Adrenal gland (tissue), 12 donors: Measurements from ENCODE around the gene GTPBP1. TPM values are rescaled to one million over a fixed set of nuclear protein-coding genes. Genes with fewer than 3 reads are reported as not detected.

Experiments
- DNase-seq, 7 donors: peaks; one replicate each; pipeline ENCODE4 v3.0.0-alpha.2; 2019 to 2020
- H3K27ac ChIP-seq, 5 donors: fragments of 200-600 bp; sonication (generic) in 4 of 5; 1 replicate in 3 of 5; 2 replicates in 2 of 5; pipeline versions ENCODE4 v1.5.1 to v1.8.0; 2016 to 2020; ENCODE audit warnings: mild to moderate bottlenecking in 1 of 5
- H3K27me3 ChIP-seq: fragments of 200-600 bp; 2 replicates; pipeline ENCODE4 v1.8.0; 2021
- H3K36me3 ChIP-seq, 2 donors: fragments of 200-600 bp; replicated peaks in 1 of 2; 1 replicate in 1 of 2; 2 replicates in 1 of 2; pipeline versions ENCODE4 v1.5.1 to v1.8.0; 2018 to 2022
- H3K4me1 ChIP-seq, 2 donors: fragments of 200-600 bp; replicated peaks in 1 of 2; 1 replicate in 1 of 2; 2 replicates in 1 of 2; pipeline versions ENCODE4 v1.5.1 to v1.8.0; 2018 to 2021
- H3K4me3 ChIP-seq, 4 donors: fragments of 200-600 bp; sonication (generic) in 3 of 4; one replicate each; pipeline ENCODE4 v1.5.1; 2016 to 2018
- H3K9me3 ChIP-seq, 3 donors: fragments of 200-600 bp; sonication (generic) in 1 of 3; replicated peaks in 1 of 3; 1 replicate in 2 of 3; 2 replicates in 1 of 3; pipeline versions ENCODE4 v1.5.1 to v1.8.0; 2016 to 2021
- POLR2A ChIP-seq, 2 donors: fragments of 450-650 bp; IDR thresholded peaks; one replicate each; pipeline ENCODE4 v1.6.1; 2017; ENCODE audit warnings: antibody characterized with exemption in 2 of 2, mild to moderate bottlenecking in 2 of 2, moderate library complexity in 1 of 2
- WGBS, 4 donors: extraction: QIAGEN DNeasy Blood & Tissue Kit in 2 of 4; methylation state at CpG; one replicate each; pipeline versions ENCODE4 v1.1.5 to v1.1.7; 2013 to 2017; 5-methylcytosine and 5-hydroxymethylcytosine counted together
- intact Hi-C, 2 donors: fragments of 100-400 bp; cut with DNase I; formaldehyde crosslinking; loops; one replicate each; pipeline versions ENCODE4 v1.14.1 to v1.15.0; 2022 to 2023
- polyA plus RNA-seq, 3 donors: library from polyadenylated mRNA; stranded (reverse); fragments of 200-250 nt in 2 of 3; fragments of 350-450 nt in 1 of 3; fragmentation: Illumina TruSeq in 1 of 3; extraction: RNeasy Lipid Tissue Mini Kit (QIAGEN cat#74804) in 1 of 3; gene quantifications; one replicate each; pipeline ENCODE4 v1.2.3, GENCODE V29; 2013 to 2014
- small RNA-seq, 2 donors: library from RNA; depleted of rRNA; stranded (forward); fragments of <200 nt; gene quantifications; one replicate each; pipeline ENCODE3, GENCODE V24; 2016
- total RNA-seq, 9 donors: library from RNA; depleted of rRNA in 4 of 9; stranded (reverse); fragments of >200 nt in 4 of 9; fragments of 120-200 nt in 1 of 9; fragmentation: NEBNext Ultra II Directional in 1 of 9; extraction: Animal tissue kit (Norgen Biotek cat#: 25700) in 1 of 9; gene quantifications; one replicate each; pipeline versions ENCODE4 v1.1.0 to v1.2.4, GENCODE V29; 2013 to 2023
- TF ChIP-seq, protein P1 (sequence below), 6 experiments: fragments of 450-650 bp in 4 of 6; fragments of 200-600 bp in 2 of 6; sonication (generic) in 1 of 6; IDR thresholded peaks; 1 replicate in 5 of 6; 2 replicates in 1 of 6; pipeline versions ENCODE4 v1.5.1 to v1.8.0; 2016 to 2021; ENCODE audit warnings: antibody characterized with exemption in 6 of 6, mild to moderate bottlenecking in 2 of 6, moderate library complexity in 1 of 6
- donor health status: healthy with polysubstance abuse.
- donor health status: Bipolar disorder and iron deficiency.
- donor health status: DM: yes; HTN: yes; CAD: no.
- donor health status: DM: no; HTN: no; CAD: no.
- donor health status: DM: no; HTN: no; CAD: no.
- donor health status: DM: yes; HTN: yes; CAD: no.

Gene GTPBP1
- total and polyA plus RNA-seq, 12 donors = 14.0 to 56.9 (median 37.0) TPM

DNA sequence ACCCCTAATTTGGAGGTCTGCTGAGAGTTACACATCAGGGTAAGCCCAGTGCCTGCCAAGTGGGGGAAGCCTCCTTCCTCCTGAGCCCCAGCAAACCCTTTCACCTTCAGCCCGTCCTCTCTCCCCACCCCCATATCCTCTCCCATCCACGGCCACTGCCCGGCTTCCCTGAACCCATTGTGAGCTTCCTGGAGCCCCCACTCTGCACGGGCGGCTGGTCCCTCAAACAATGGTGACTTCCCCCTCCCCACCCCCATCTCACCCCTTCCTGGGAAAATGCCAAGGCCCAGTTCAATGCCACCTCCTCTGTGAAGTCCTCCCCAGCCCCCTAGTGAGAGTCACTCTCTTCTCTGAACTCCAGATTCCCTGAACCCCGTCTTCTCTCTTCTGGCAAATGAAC, 70.3 kb downstream of the GTPBP1 start:
- DNase-seq = no peak
- no peak overlapping the region for H3K4me3 ChIP-seq
- no peaks in the 10 kb centered on the region for H3K9me3 ChIP-seq
- WGBS, 4 donors = 58 to 71% (median 60%) methylated on average over 6 of the region's 6 CpGs
- no peaks in the 10 kb centered on the region for H3K4me1 ChIP-seq
- peaks cover 0 to 5% of the 10 kb centered on the region in 2 donors for H3K36me3 ChIP-seq
- no peak for TF ChIP-seq POLR2A (IDR thresholded peaks at IDR 0.05)
- TF ChIP-seq, protein P1, sequence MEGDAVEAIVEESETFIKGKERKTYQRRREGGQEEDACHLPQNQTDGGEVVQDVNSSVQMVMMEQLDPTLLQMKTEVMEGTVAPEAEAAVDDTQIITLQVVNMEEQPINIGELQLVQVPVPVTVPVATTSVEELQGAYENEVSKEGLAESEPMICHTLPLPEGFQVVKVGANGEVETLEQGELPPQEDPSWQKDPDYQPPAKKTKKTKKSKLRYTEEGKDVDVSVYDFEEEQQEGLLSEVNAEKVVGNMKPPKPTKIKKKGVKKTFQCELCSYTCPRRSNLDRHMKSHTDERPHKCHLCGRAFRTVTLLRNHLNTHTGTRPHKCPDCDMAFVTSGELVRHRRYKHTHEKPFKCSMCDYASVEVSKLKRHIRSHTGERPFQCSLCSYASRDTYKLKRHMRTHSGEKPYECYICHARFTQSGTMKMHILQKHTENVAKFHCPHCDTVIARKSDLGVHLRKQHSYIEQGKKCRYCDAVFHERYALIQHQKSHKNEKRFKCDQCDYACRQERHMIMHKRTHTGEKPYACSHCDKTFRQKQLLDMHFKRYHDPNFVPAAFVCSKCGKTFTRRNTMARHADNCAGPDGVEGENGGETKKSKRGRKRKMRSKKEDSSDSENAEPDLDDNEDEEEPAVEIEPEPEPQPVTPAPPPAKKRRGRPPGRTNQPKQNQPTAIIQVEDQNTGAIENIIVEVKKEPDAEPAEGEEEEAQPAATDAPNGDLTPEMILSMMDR (IDR thresholded peaks at IDR 0.05) = no peak
- no peaks in the 10 kb centered on the region for H3K27me3 ChIP-seq
- no peak overlapping the region for H3K27ac ChIP-seq
- intact Hi-C loops = loop anchor here (10.0 kb wide), 3 partner anchors 69 to 229 kb away; partner anchors contain the start of gene NPTXR (in 1 of the 2)

DNA sequence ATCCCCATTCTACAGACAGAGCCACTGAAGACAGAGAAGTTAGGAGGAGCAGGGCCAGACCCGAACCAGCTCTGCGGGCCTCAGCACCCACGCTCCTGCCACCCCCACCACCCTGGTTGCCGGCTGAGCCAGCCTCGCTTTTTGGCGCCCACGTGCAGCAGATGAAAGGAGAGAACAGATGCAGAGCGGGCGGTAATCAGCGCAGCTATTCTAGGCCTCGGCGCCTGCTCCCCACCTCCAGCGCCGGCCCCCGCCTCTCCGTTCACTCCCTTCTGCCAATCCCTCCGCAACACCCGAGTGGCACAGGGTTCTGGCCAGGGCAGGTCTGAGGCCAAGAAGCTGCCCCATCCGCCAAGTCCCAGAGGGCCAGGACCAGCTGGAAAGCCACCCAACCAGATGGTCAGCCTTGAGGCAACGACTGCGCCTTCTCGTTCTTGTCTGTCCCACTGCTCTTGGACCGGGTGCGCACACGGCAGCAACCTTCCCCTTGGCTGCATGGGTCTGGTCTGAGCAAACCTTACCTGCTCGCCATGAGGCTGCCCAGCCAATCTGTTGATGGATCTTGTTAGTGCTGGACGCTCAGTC, 71.4 kb downstream of the GTPBP1 start:
- intact Hi-C loops = loop anchor here (10.0 kb wide), 3 partner anchors 68 to 228 kb away; partner anchors contain the start of gene NPTXR (in 1 of the 2)
- WGBS, 4 donors = 91 to 96% (median 95%) methylated on average over 19 to 27 of the region's 27 CpGs
- DNase-seq = no peak
- no peak overlapping the region for H3K27ac ChIP-seq
- no peaks in the 10 kb centered on the region for H3K4me1 ChIP-seq
- TF ChIP-seq, protein P1 (IDR thresholded peaks at IDR 0.05) = no peak
- TF ChIP-seq POLR2A (IDR thresholded peaks at IDR 0.05) = no peak
- H3K36me3 ChIP-seq = peaks cover 0 to 6% of the 10 kb centered on the region in 2 donors
- H3K4me3 ChIP-seq = no peak overlapping the region
- no peaks in the 10 kb centered on the region for H3K9me3 ChIP-seq
- H3K27me3 ChIP-seq = no peaks in the 10 kb centered on the region

DNA sequence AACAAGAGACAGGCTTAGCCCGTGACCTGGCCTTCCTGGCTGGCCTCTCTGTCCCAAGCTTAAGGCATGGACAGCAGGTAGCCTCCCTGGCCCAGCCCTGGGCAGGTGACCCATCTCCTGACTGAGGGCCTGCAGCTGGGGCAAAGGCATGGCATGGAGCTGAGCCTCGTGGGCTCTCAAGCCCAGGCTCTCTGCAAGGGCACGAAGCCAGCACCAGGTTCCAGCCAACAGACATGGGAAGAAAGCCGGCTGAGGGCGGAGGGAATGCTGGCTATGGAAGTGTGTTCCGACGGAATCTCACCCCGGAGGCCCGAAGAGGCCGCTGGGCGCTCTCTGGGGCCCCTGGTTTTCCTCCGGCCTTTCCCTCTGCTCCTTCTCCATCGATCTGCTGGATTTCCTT, 75.3 kb downstream of the GTPBP1 start:
- intact Hi-C loops = no loop called here
- H3K27me3 ChIP-seq = no peaks in the 10 kb centered on the region
- no peak overlapping the region for H3K27ac ChIP-seq
- no peak for DNase-seq
- peaks cover 9 to 17% of the 10 kb centered on the region in 2 donors for H3K4me1 ChIP-seq
- WGBS, 4 donors = 90 to 96% (median 94%) methylated on average over 12 to 13 of the region's 13 CpGs
- peaks cover 0 to 6% of the 10 kb centered on the region in 2 donors for H3K36me3 ChIP-seq
- TF ChIP-seq, protein P1 (IDR thresholded peaks at IDR 0.05) = no peak
- no peak for TF ChIP-seq POLR2A (IDR thresholded peaks at IDR 0.05)
- no peak overlapping the region for H3K4me3 ChIP-seq
- no peaks in the 10 kb centered on the region for H3K9me3 ChIP-seq

DNA sequence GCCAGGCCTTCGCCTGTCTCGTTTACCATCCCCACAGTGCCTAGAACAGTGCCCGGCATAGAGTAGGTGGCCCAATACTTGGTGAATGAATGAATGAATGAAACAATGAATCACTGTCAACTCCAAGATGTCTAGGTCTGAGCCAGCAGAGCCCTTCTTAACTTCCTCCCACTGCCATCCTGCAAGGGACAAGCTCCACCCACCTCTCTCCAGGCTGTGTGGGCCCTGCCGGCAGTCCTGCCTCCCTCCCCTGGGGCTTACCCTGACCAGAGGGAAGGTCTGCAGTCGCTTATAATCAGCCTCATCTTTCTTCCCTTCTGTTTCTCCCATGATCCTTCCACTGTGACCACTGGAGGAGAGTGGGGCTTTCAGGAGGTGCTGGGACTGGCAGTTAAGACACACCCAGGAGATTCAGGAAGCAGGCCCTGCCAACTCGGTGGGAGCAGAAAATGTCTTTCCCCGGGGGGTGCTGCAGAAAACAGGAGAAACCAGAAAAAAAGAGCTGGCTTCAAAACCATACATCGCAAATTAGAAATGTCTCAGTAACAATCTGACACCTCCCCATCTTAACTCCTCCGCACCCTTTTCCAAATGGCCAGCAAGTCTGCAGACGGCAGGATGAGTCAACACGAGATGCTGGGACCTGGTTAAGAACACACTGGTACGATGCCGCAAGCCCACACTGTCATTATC, 76.8 kb downstream of the GTPBP1 start:
- Histone ChIP-seq H3K4me3 (no peak overlapping the region), H3K27ac (no peak overlapping the region), H3K4me1 (peaks cover 22 to 32% of the 10 kb centered on the region in 2 donors), H3K9me3 (no peaks in the 10 kb centered on the region), H3K27me3 (no peaks in the 10 kb centered on the region), H3K36me3 (peaks cover 0 to 6% of the 10 kb centered on the region in 2 donors)
- WGBS, 4 donors = 73 to 77% (median 75%) methylated on average over 13 of the region's 13 CpGs
- no peak for TF ChIP-seq POLR2A (IDR thresholded peaks at IDR 0.05)
- TF ChIP-seq, protein P1 (IDR thresholded peaks at IDR 0.05) = no peak
- intact Hi-C loops = no loop called here
- DNase-seq = no peak

Small RNAs within 50 kb of the gene (small RNA-seq; reads per million reads assigned to genes)
- 0 reads per million in 2 donors for gene AL021707.8

Other genes with a start within 250 kb of the GTPBP1 start
- gene KDELR3, start 237.8 kb upstream of the GTPBP1 start, total RNA-seq = 10 to 100 TPM in 3 of 9 donors, 1 to 10 TPM in 6; 3.7 to 18.0 (median 7.2) TPM
- gene KDELR3, start 237.8 kb upstream of the GTPBP1 start, polyA plus RNA-seq = 10 to 100 TPM in 2 of 3 donors, 1 to 10 TPM in 1; 8.0 to 11.0 (median 10.2) TPM
- 100 to 1,000 TPM; 218 to 668 (median 453) TPM for gene DDX17, start 199.6 kb upstream of the GTPBP1 start, total RNA-seq
- gene DDX17, start 199.6 kb upstream of the GTPBP1 start, polyA plus RNA-seq = 100 to 1,000 TPM; 184 to 342 (median 203) TPM
- gene DMC1, start 135.8 kb upstream of the GTPBP1 start, total RNA-seq = 10 to 100 TPM in 1 of 9 donors, 1 to 10 TPM in 1, under 1 TPM in 5, not detected in 2; 0.11 to 28.9 (median 0.83) TPM
- under 1 TPM; 0.08 to 0.22 (median 0.13) TPM for gene DMC1, start 135.8 kb upstream of the GTPBP1 start, polyA plus RNA-seq
- 1 to 10 TPM in 3 of 9 donors, under 1 TPM in 6; 0.43 to 2.3 (median 0.83) TPM for gene FAM227A, start 49.6 kb upstream of the GTPBP1 start, total RNA-seq
- gene FAM227A, start 49.6 kb upstream of the GTPBP1 start, polyA plus RNA-seq = 1 to 10 TPM in 2 of 3 donors, under 1 TPM in 1; 0.55 to 7.3 (median 1.2) TPM
- gene CBY1, start 49.3 kb upstream of the GTPBP1 start, total RNA-seq = 10 to 100 TPM; 23.8 to 60.9 (median 42.9) TPM
- gene CBY1, start 49.3 kb upstream of the GTPBP1 start, polyA plus RNA-seq = 10 to 100 TPM; 61.9 to 96.0 (median 71.2) TPM
- 10 to 100 TPM; 20.8 to 82.2 (median 63.0) TPM for gene TOMM22, start 24.0 kb upstream of the GTPBP1 start, total RNA-seq
- 10 to 100 TPM; 16.9 to 86.3 (median 18.3) TPM for gene TOMM22, start 24.0 kb upstream of the GTPBP1 start, polyA plus RNA-seq
- gene JOSD1, start 5.0 kb upstream of the GTPBP1 start, total RNA-seq = 10 to 100 TPM; 30.5 to 93.4 (median 46.1) TPM
- gene JOSD1, start 5.0 kb upstream of the GTPBP1 start, polyA plus RNA-seq = 10 to 100 TPM; 14.3 to 27.2 (median 18.1) TPM
- 100 to 1,000 TPM in 4 of 9 donors, 10 to 100 TPM in 5; 22.4 to 196 (median 98.4) TPM for gene SUN2, start 50.1 kb downstream of the GTPBP1 start, total RNA-seq
- 10 to 100 TPM; 13.0 to 35.9 (median 21.8) TPM for gene SUN2, start 50.1 kb downstream of the GTPBP1 start, polyA plus RNA-seq
- 10 to 100 TPM; 12.9 to 29.8 (median 21.1) TPM for gene DNAL4, start 88.2 kb downstream of the GTPBP1 start, total RNA-seq
- gene DNAL4, start 88.2 kb downstream of the GTPBP1 start, polyA plus RNA-seq = 10 to 100 TPM; 11.8 to 19.7 (median 14.7) TPM
- 10 to 100 TPM in 7 of 9 donors, 1 to 10 TPM in 2; 1.2 to 26.9 (median 13.0) TPM for gene NPTXR, start 138.1 kb downstream of the GTPBP1 start, total RNA-seq
- 1 to 10 TPM; 3.4 to 4.7 (median 4.4) TPM for gene NPTXR, start 138.1 kb downstream of the GTPBP1 start, polyA plus RNA-seq
- gene CBX6, start 166.3 kb downstream of the GTPBP1 start, total RNA-seq = 100 to 1,000 TPM in 1 of 9 donors, 10 to 100 TPM in 8; 48.0 to 151 (median 78.1) TPM
- 10 to 100 TPM; 21.0 to 87.3 (median 38.8) TPM for gene CBX6, start 166.3 kb downstream of the GTPBP1 start, polyA plus RNA-seq